ENCODE data around the gene RICTOR. TPM values are rescaled to one million over a fixed set of nuclear protein-coding genes. Genes with fewer than 3 reads are reported as not detected.

Gene RICTOR
- total and polyA plus RNA-seq, 2 donors (not counting 3 experiments of a cell fraction or from before 2014, with no cell fraction given) = 9.2 to 38.0 TPM

DNA sequence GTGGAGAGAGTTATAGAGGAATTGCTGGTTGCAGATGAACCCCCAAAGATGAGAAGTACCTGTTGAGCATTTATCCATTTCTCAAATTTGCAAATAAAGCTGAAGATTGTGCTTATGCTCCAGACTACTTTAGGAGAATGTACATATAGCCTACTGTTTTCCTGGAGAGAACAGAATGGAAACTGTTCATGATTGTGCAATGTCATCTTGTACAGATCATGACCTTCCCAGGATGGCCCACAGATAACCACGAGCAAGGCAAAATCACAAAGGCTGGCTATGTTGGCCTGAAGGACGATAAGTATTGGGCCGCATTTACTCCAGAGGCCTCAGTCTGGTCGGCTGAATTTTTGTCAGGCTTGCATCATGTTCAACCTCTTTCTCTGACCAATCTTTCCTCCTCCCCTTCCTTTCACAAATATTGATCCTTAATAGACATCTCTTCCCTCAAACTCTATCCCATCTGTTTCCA, 28.5 kb upstream of the RICTOR start:
- no peaks in the 10 kb centered on the region for H3K9me3 ChIP-seq (replicated peaks; ENCODE audit: control insufficient read depth, insufficient read depth, low read length)
- FAIRE-seq (peak; percentile 28), DNase-seq (ENCODE audit: low read depth, low spot score) (no peak)
- no peaks in the 10 kb centered on the region for H4K20me1 ChIP-seq (replicated peaks; ENCODE audit: control insufficient read depth, extremely low read depth, insufficient read depth, low read length)
- BruUV-seq (replicated peaks) = no TSS peak
- ChIA-PET CTCF (interaction anchor here (0.9 to 1.2 kb wide), 2 partner anchors 18 to 22 kb away, joined by 3 read pairs; no protein-coding TSS in a partner anchor), POLR2A (no interaction called here)
- dilution Hi-C loops (cut with MboI; ENCODE audit: extremely low pct_ligation_motif_present, low sequenced_read_pairs) (no loop called here), intact Hi-C loops (cut with micrococcal nuclease) (no loop called here)
- no peak overlapping the region for H3K4me3 ChIP-seq (replicated peaks in 1 of 3; ENCODE audit: insufficient read depth in 1 of 3, low read depth in 1 of 3, low read length in 3 of 3)
- peaks cover 20% of the 10 kb centered on the region for H3K4me1 ChIP-seq (ENCODE audit: control insufficient read depth, extremely low read depth, insufficient read depth, low read length)
- H3K36me3 ChIP-seq (ENCODE audit: control insufficient read depth in 2 of 2, extremely low read depth in 1 of 2, insufficient read depth in 2 of 2, low read length in 2 of 2) = no peaks in the 10 kb centered on the region
- peak overlapping the region; percentile 88 for H2AFZ ChIP-seq (ENCODE audit: low read depth, low read length)
- H3K9ac ChIP-seq (replicated peaks; ENCODE audit: extremely low read depth, insufficient read depth, low read length) = no peak overlapping the region
- H3K79me2 ChIP-seq (ENCODE audit: control insufficient read depth, insufficient read depth, low read length) = no peaks in the 10 kb centered on the region
- no peaks in the 10 kb centered on the region for H3K9me1 ChIP-seq (replicated peaks; ENCODE audit: control insufficient read depth, extremely low read depth, insufficient read depth, low read length)
- H3K27ac ChIP-seq (ENCODE audit: insufficient read depth, low read depth, low read length) = peak overlapping the region; percentile 60
- peak overlapping the region; percentile 17 for H3K4me2 ChIP-seq (ENCODE audit: insufficient read depth, low read length)
- TF ChIP-seq EZH2 (IDR thresholded peaks at IDR 0.05; ENCODE audit: borderline replicate concordance, low read depth, low read length, severe bottlenecking) (no peak), GATA2 (IDR thresholded peaks at IDR 0.05; ENCODE audit: insufficient read depth, insufficient read length, low read depth, low read length) (peak; percentile 21), JUN (IDR thresholded peaks at IDR 0.05; ENCODE audit: borderline replicate concordance, insufficient read depth, insufficient read length, low read depth) (no peak)
- no peaks in the 10 kb centered on the region for H3K27me3 ChIP-seq (ENCODE audit: control insufficient read depth in 2 of 2, insufficient read depth in 2 of 2, low read length in 2 of 2)

GRCh38 chr5:39100851-39101396, 26.7 kb upstream of the RICTOR start:
- no peaks in the 10 kb centered on the region for H3K9me3 ChIP-seq (replicated peaks; ENCODE audit: control insufficient read depth, insufficient read depth, low read length)
- DNase-seq (ENCODE audit: low read depth, low spot score) = peak; percentile 65
- no peaks in the 10 kb centered on the region for H3K79me2 ChIP-seq (ENCODE audit: control insufficient read depth, insufficient read depth, low read length)
- no peaks in the 10 kb centered on the region for H3K9me1 ChIP-seq (replicated peaks; ENCODE audit: control insufficient read depth, extremely low read depth, insufficient read depth, low read length)
- TF ChIP-seq GATA2 (IDR thresholded peaks at IDR 0.05; ENCODE audit: insufficient read depth, insufficient read length, low read depth, low read length) (peak; percentile 13), POLR2AphosphoS5 (IDR thresholded peaks at IDR 0.05; ENCODE audit: insufficient read depth, low read depth, low read length) (peak; percentile 34), FOS (IDR thresholded peaks at IDR 0.05; ENCODE audit: borderline replicate concordance, insufficient read depth, low read length) (peak; percentile 83), CTCF (IDR thresholded peaks at IDR 0.05; ENCODE audit: extremely low read depth in 1 of 2, insufficient read depth in 1 of 2, low read depth in 1 of 2, low read length in 2 of 2) (no peak)
- no peak overlapping the region for H3K4me2 ChIP-seq (ENCODE audit: insufficient read depth, low read length)
- H3K9ac ChIP-seq (replicated peaks; ENCODE audit: extremely low read depth, insufficient read depth, low read length) = no peak overlapping the region
- dilution Hi-C loops (cut with MboI; ENCODE audit: extremely low pct_ligation_motif_present, low sequenced_read_pairs) = no loop called here
- H3K36me3 ChIP-seq (ENCODE audit: control insufficient read depth in 2 of 2, extremely low read depth in 1 of 2, insufficient read depth in 2 of 2, low read length in 2 of 2) = no peaks in the 10 kb centered on the region
- peak; percentile 76 for FAIRE-seq
- CTCF ChIA-PET = interaction anchor here (0.8 to 1.4 kb wide), 4 partner anchors 17 to 29 kb away, joined by 3 to 6 read pairs (median 4); no protein-coding TSS in a partner anchor
- H4K20me1 ChIP-seq (replicated peaks; ENCODE audit: control insufficient read depth, extremely low read depth, insufficient read depth, low read length) = no peaks in the 10 kb centered on the region
- TSS peak; percentile 92 for BruUV-seq (replicated peaks)
- H3K27ac ChIP-seq (ENCODE audit: insufficient read depth, low read depth, low read length) = peak overlapping the region; percentile 14
- no peak overlapping the region for H3K4me3 ChIP-seq (replicated peaks in 1 of 3; ENCODE audit: insufficient read depth in 1 of 3, low read depth in 1 of 3, low read length in 3 of 3)
- intact Hi-C loops (cut with micrococcal nuclease) = loop anchor here (1.0 kb wide), 1 partner anchor 8 kb away; no protein-coding TSS in a partner anchor
- POLR2A ChIA-PET = no interaction called here
- H3K27me3 ChIP-seq (ENCODE audit: control insufficient read depth in 2 of 2, insufficient read depth in 2 of 2, low read length in 2 of 2) = no peaks in the 10 kb centered on the region
- H2AFZ ChIP-seq (ENCODE audit: low read depth, low read length) = peak overlapping the region; percentile 43
- H3K4me1 ChIP-seq (ENCODE audit: control insufficient read depth, extremely low read depth, insufficient read depth, low read length) = peaks cover 20% of the 10 kb centered on the region
